SK-N-SH (cell line): ENCODE data around the gene RALGDS. TPM values are rescaled to one million over a fixed set of nuclear protein-coding genes. Genes with fewer than 3 reads are reported as not detected.

Experiments
- CTCF ChIA-PET: fragments of 300-600, 350-600 bp; formaldehyde crosslinking; extraction: SDS; loops from one replicate; lab custom pipeline; 2021; lab: Yijun Ruan, JAX
- POLR2A ChIA-PET: fragments of 350-600 bp; sonication (Branson Sonifier 250); formaldehyde crosslinking; extraction: SDS; loops from one replicate; lab custom pipeline; 2020; ENCODE audit warnings: antibody characterized with exemption, inconsistent platforms; lab: Yijun Ruan, JAX
- DNase-seq: peaks from one replicate; pipeline ENCODE4 v3.0.0; 2012
- H2AFZ ChIP-seq: fragments of 200-600 bp; sonication (generic); 2 replicates; pipeline ENCODE4 v1.8.1; 2016; ENCODE audit warnings: antibody characterized with exemption, mild to moderate bottlenecking, low read depth
- H3F3A ChIP-seq: fragments of 200-600 bp; sonication (generic); replicated peaks from 2 replicates; pipeline ENCODE3; 2016; ENCODE audit warnings: antibody characterized with exemption, mild to moderate bottlenecking; ENCODE audit not compliant: insufficient read depth
- H3K27ac ChIP-seq, 2 experiments: fragments of 200-500 bp in 1 of 2; fragments of 200-600 bp in 1 of 2; sonication (Bioruptor generic) in 1 of 2; sonication (generic), shearing (Covaris generic) in 1 of 2; 2 replicates each; pipeline versions ENCODE4 v1.5.1 to v1.6.1; 2014 to 2016; ENCODE audit warnings: low read depth in 2 of 2, inconsistent platforms in 1 of 2, low read length in 1 of 2, mild to moderate bottlenecking in 1 of 2, mixed read lengths in 1 of 2
- H3K27me3 ChIP-seq: fragments of 200-600 bp; sonication (generic), shearing (Covaris generic); 2 replicates; pipeline ENCODE4 v1.6.1; 2016; ENCODE audit warnings: mixed run types; ENCODE audit not compliant: insufficient read depth
- H3K36me3 ChIP-seq, 2 experiments: fragments of 200-500 bp in 1 of 2; fragments of 200-600 bp in 1 of 2; sonication (Bioruptor generic) in 1 of 2; sonication (generic) in 1 of 2; replicated peaks in 1 of 2; 2 replicates each; pipeline versions ENCODE3 to v1.5.1; 2014 to 2016; ENCODE audit warnings: low read length in 1 of 2, mild to moderate bottlenecking in 1 of 2; ENCODE audit not compliant: insufficient read depth in 2 of 2, control insufficient read depth in 1 of 2
- H3K4me1 ChIP-seq, 2 experiments: fragments of 200-500 bp in 1 of 2; fragments of 200-600 bp in 1 of 2; sonication (Bioruptor generic) in 1 of 2; sonication (generic), shearing (Covaris generic) in 1 of 2; 2 replicates each; pipeline versions ENCODE4 v1.5.1 to v1.6.1; 2014 to 2016; ENCODE audit warnings: low read depth in 1 of 2, low read length in 1 of 2, mixed run types in 1 of 2; ENCODE audit not compliant: insufficient read depth in 2 of 2, control insufficient read depth in 1 of 2
- H3K4me2 ChIP-seq: fragments of 200-600 bp; sonication (generic), shearing (Covaris generic); 2 replicates; pipeline ENCODE4 v1.6.1; 2017; ENCODE audit warnings: mixed run types
- H3K4me3 ChIP-seq, 2 experiments: fragments of 200-500 bp in 1 of 2; fragments of 200-600 bp in 1 of 2; sonication (Bioruptor generic) in 1 of 2; sonication (generic), shearing (Covaris generic) in 1 of 2; 2 replicates each; pipeline versions ENCODE4 v1.5.1 to v1.8.1; 2014 to 2016; ENCODE audit warnings: low read depth in 2 of 2, inconsistent platforms in 1 of 2, low read length in 1 of 2, mild to moderate bottlenecking in 1 of 2, mixed read lengths in 1 of 2, moderate library complexity in 1 of 2
- H3K79me2 ChIP-seq: fragments of 200-600 bp; sonication (generic); 2 replicates; pipeline ENCODE4 v1.8.1; 2017; ENCODE audit warnings: mild to moderate bottlenecking; ENCODE audit not compliant: insufficient read depth
- H3K9ac ChIP-seq: fragments of 200-600 bp; sonication (generic); 2 replicates; pipeline ENCODE4 v1.6.1; 2017; ENCODE audit warnings: mixed run types
- H3K9me2 ChIP-seq: fragments of 200-600 bp; sonication (generic); 2 replicates; pipeline ENCODE4 v1.6.1; 2017; ENCODE audit warnings: mixed run types
- H3K9me3 ChIP-seq: fragments of 200-600 bp; sonication (generic); 2 replicates; pipeline ENCODE4 v1.6.1; 2017; ENCODE audit warnings: mixed run types, mild to moderate bottlenecking, moderate library complexity
- H4K20me1 ChIP-seq: fragments of 200-600 bp; sonication (generic); 2 replicates; pipeline ENCODE4 v1.6.1; 2017; ENCODE audit warnings: mild to moderate bottlenecking, mixed run types; ENCODE audit not compliant: insufficient read depth
- CHD2 ChIP-seq: fragments of 150-350 bp; IDR thresholded peaks from 2 replicates; pipeline ENCODE4 v1.6.1; 2018; ENCODE audit warnings: low read length; ENCODE audit not compliant: partially characterized antibody
- FOSL2 ChIP-seq: IDR thresholded peaks from 2 replicates; pipeline ENCODE4 v1.4.0; 2012; ENCODE audit warnings: low read depth, mild to moderate bottlenecking, moderate library complexity, borderline replicate concordance
- FOXJ3 ChIP-seq: sonication (generic); formaldehyde crosslinking; IDR thresholded peaks from 2 replicates; pipeline ENCODE4 v1.5.1; 2020; ENCODE audit warnings: mild to moderate bottlenecking, missing genetic modification reagents
- GATA2 ChIP-seq: sonication (generic); formaldehyde crosslinking; IDR thresholded peaks from 2 replicates; pipeline ENCODE4 v1.5.0; 2020; ENCODE audit warnings: mild to moderate bottlenecking, missing genetic modification reagents
- JUND ChIP-seq: IDR thresholded peaks from 2 replicates; pipeline ENCODE4 v1.4.0; 2012
- MEF2A ChIP-seq: IDR thresholded peaks from 2 replicates; pipeline ENCODE4 v1.4.0; 2012; ENCODE audit warnings: low read depth, borderline replicate concordance
- NFIC ChIP-seq: IDR thresholded peaks from 2 replicates; pipeline ENCODE4 v1.4.0; 2012; ENCODE audit warnings: borderline replicate concordance
- NRF1 ChIP-seq: IDR thresholded peaks from 2 replicates; pipeline ENCODE4 v1.6.1; 2012; ENCODE audit warnings: low read depth, mild to moderate bottlenecking, low read length
- PBX3 ChIP-seq: IDR thresholded peaks from 2 replicates; pipeline ENCODE4; 2012
- RAD21 ChIP-seq: IDR thresholded peaks from 2 replicates; pipeline ENCODE4 v1.6.1; 2012; ENCODE audit warnings: mild to moderate bottlenecking, low read length
- RCOR1 ChIP-seq: fragments of 150-350 bp; IDR thresholded peaks from 2 replicates; pipeline ENCODE4 v1.6.1; 2017; ENCODE audit warnings: antibody characterized with exemption, low read length
- REST ChIP-seq: IDR thresholded peaks from 2 replicates; pipeline ENCODE4 v1.6.1; 2012; ENCODE audit warnings: mild to moderate bottlenecking, low read depth, low read length, moderate library complexity
- RFX5 ChIP-seq: IDR thresholded peaks from 2 replicates; pipeline ENCODE4 v1.6.1; 2012; ENCODE audit warnings: mild to moderate bottlenecking, improper control_type of control experiment, low read length
- RXRA ChIP-seq: IDR thresholded peaks from 2 replicates; pipeline ENCODE4 v1.4.0; 2012; ENCODE audit warnings: low read depth, mild to moderate bottlenecking, borderline replicate concordance
- SIN3A ChIP-seq: IDR thresholded peaks from 2 replicates; pipeline ENCODE4 v1.6.1; 2012; ENCODE audit warnings: low read depth, mild to moderate bottlenecking, low read length, moderate library complexity, borderline replicate concordance
- SMC3 ChIP-seq: IDR thresholded peaks from 2 replicates; pipeline ENCODE4 v1.6.1; 2012; ENCODE audit warnings: low read depth, low read length, improper control_type of control experiment
- TAF1 ChIP-seq: IDR thresholded peaks from 2 replicates; pipeline ENCODE4 v1.6.1; 2012; ENCODE audit warnings: low read depth, mild to moderate bottlenecking, low read length, moderate library complexity, borderline replicate concordance
- TEAD4 ChIP-seq: IDR thresholded peaks from 2 replicates; pipeline ENCODE4 v1.4.0; 2012; ENCODE audit warnings: mild to moderate bottlenecking, borderline replicate concordance; ENCODE audit not compliant: insufficient read depth
- YY1 ChIP-seq: IDR thresholded peaks from 2 replicates; pipeline ENCODE4 v1.4.0; 2012; ENCODE audit warnings: low read depth, mild to moderate bottlenecking
- WGBS: methylation state at CpG from one replicate; pipeline ENCODE4 v1.1.6; 2017; ENCODE audit warnings: low lambda C conversion rate; 5-methylcytosine and 5-hydroxymethylcytosine counted together
- polyA plus RNA-seq, 3 experiments: library from polyadenylated mRNA; depleted of rRNA; stranded (reverse); fragments of >200 nt; gene quantifications; 2 replicates each; pipeline ENCODE4 v1.2.3, GENCODE V29; 2012
- TF ChIP-seq, protein P1 (sequence below): fragments of 200-600 bp; sonication (generic); IDR thresholded peaks from 2 replicates; pipeline ENCODE4 v1.6.1; 2017; ENCODE audit warnings: antibody characterized with exemption, mild to moderate bottlenecking, moderate library complexity

Gene RALGDS
- polyA plus RNA-seq, 1 of the 3 experiments (the other 2 are of a cell fraction), result 64.7 TPM

- no peak overlapping the region for H2AFZ ChIP-seq
- H3K4me3 ChIP-seq, result no peak overlapping the region
- WGBS, result no CpG with 5 or more reads among the region's 24 CpGs
- H3F3A ChIP-seq, result no peaks in the 10 kb centered on the region
- peak overlapping the region in 1 of 2 experiments; percentile 74; a peak in 2 of 4 replicates for H3K27ac ChIP-seq
- no peak overlapping the region for H3K9ac ChIP-seq
- no peaks in the 10 kb centered on the region for H3K27me3 ChIP-seq
- DNase-seq, result no peak
- peaks cover 2 to 54% of the 10 kb centered on the region in 2 experiments for H3K36me3 ChIP-seq
- H4K20me1 ChIP-seq, result no peaks in the 10 kb centered on the region
- H3K9me3 ChIP-seq, result no peaks in the 10 kb centered on the region
- H3K4me1 ChIP-seq, result peaks cover 0 to 26% of the 10 kb centered on the region in 2 experiments; a peak in 1 of 4 replicates
- ChIA-PET CTCF (interaction anchor here (0.6 to 1.4 kb wide), 5 partner anchors 32 to 186 kb away, joined by 3 to 4 read pairs (median 3); no protein-coding TSS in a partner anchor), POLR2A (no interaction called here)
- H3K9me2 ChIP-seq, result no peaks in the 10 kb centered on the region
- no peaks in the 10 kb centered on the region for H3K79me2 ChIP-seq
- no peak overlapping the region for H3K4me2 ChIP-seq
- TF ChIP-seq JUND, result no peak
- TF ChIP-seq FOSL2, result no peak
- TF ChIP-seq RXRA, result no peak
- TF ChIP-seq REST, result no peak
- no peak for TF ChIP-seq CHD2
- TF ChIP-seq NFIC, result no peak
- no peak for TF ChIP-seq SIN3A
- TF ChIP-seq, protein P1, sequence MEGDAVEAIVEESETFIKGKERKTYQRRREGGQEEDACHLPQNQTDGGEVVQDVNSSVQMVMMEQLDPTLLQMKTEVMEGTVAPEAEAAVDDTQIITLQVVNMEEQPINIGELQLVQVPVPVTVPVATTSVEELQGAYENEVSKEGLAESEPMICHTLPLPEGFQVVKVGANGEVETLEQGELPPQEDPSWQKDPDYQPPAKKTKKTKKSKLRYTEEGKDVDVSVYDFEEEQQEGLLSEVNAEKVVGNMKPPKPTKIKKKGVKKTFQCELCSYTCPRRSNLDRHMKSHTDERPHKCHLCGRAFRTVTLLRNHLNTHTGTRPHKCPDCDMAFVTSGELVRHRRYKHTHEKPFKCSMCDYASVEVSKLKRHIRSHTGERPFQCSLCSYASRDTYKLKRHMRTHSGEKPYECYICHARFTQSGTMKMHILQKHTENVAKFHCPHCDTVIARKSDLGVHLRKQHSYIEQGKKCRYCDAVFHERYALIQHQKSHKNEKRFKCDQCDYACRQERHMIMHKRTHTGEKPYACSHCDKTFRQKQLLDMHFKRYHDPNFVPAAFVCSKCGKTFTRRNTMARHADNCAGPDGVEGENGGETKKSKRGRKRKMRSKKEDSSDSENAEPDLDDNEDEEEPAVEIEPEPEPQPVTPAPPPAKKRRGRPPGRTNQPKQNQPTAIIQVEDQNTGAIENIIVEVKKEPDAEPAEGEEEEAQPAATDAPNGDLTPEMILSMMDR, result no peak
- no peak for TF ChIP-seq RCOR1
- TF ChIP-seq TAF1, result no peak
- no peak for TF ChIP-seq YY1
- no peak for TF ChIP-seq NRF1
- TF ChIP-seq RFX5, result no peak
- TF ChIP-seq GATA2 (CRISPR knock-in tag), result no peak
- TF ChIP-seq MEF2A, result no peak
- TF ChIP-seq FOXJ3 (CRISPR knock-in tag), result no peak
- TF ChIP-seq TEAD4, result no peak
- no peak for TF ChIP-seq RAD21
- no peak for TF ChIP-seq SMC3
- no peak for TF ChIP-seq PBX3
These were observed 66.7 kb downstream of the RALGDS start for GRCh38 chr9:133054194-133054890.
